ENCODE data around the gene FRRS1L. TPM values are rescaled to one million over a fixed set of nuclear protein-coding genes. Genes with fewer than 3 reads are reported as not detected.

The FRRS1L gene
- total RNA-seq, 4 donors from 2014 or later, result 0.06 to 0.24 (median 0.16) TPM; not detected in 1

GRCh38 chr9:109203761-109204360 lies 36.8 kb upstream of the FRRS1L start:
- DNase-seq (ENCODE audit: low spot score) (no peak), ATAC-seq (ENCODE audit: low FRiP score) (no peak)
- no peak for TF ChIP-seq CTCF (IDR thresholded peaks at IDR 0.05)

GRCh38 chr9:109199676-109200075 lies 32.6 kb upstream of the FRRS1L start:
- no peak for TF ChIP-seq CTCF (IDR thresholded peaks at IDR 0.05)
- ATAC-seq (ENCODE audit: low FRiP score), result no peak
- no peak for DNase-seq (ENCODE audit: low spot score)

- no peak for TF ChIP-seq CTCF (IDR thresholded peaks at IDR 0.05)
- DNase-seq (ENCODE audit: low spot score) (no peak), ATAC-seq (ENCODE audit: low FRiP score) (no peak)
These were observed 31.8 kb upstream of the FRRS1L start for GRCh38 chr9:109198736-109199382.

- TF ChIP-seq CTCF (IDR thresholded peaks at IDR 0.05), result no peak
- DNase-seq (ENCODE audit: low spot score), result no peak
- ATAC-seq (ENCODE audit: low FRiP score), result no peak
These were observed 27.0 kb upstream of the FRRS1L start for GRCh38 chr9:109193974-109194556.

- ATAC-seq (ENCODE audit: low FRiP score) (no peak), DNase-seq (ENCODE audit: low spot score) (no peak)
- no peak for TF ChIP-seq CTCF (IDR thresholded peaks at IDR 0.05)
These were observed 25.8 kb upstream of the FRRS1L start for GRCh38 chr9:109192732-109193361.

GRCh38 chr9:109191746-109192145 lies 24.7 kb upstream of the FRRS1L start:
- ATAC-seq (ENCODE audit: low FRiP score) (no peak), DNase-seq (ENCODE audit: low spot score) (no peak)
- TF ChIP-seq CTCF (IDR thresholded peaks at IDR 0.05), result no peak
